Measurements from ENCODE around the gene COG2. TPM values are rescaled to one million over a fixed set of nuclear protein-coding genes. Genes with fewer than 3 reads are reported as not detected.

Gene COG2
- total RNA-seq, 4 donors from 2014 or later = 17.2 to 25.2 (median 22.9) TPM

DNA sequence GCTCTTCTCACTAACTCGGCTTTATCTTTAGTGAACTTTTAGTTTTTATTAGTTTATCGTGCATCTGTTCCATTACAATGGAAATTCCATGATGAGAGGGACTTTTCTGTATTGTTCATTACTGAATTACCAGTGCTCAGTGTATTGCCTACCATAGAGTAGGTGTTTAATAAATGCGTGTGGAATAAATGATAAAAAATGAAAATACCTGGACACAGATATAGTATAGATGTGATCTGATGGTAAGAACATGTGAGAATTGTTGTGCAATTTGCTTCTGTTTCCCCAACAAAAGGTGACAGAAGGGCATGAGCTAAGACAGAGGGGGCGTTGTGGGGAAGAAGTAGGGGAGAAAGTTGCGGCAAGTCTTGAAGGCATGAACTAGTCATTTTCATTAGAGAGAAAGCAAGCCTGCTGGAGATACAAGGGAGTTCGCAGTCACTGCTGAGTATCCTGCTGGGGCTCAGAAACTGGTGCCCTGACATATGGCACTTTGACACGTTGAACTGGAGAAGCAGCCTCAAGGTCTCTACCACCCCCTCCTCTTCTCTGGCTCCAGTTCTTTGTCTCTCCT, 5.6 kb upstream of the COG2 start:
- DNase-seq (ENCODE audit: low spot score) (no peak), ATAC-seq (ENCODE audit: low FRiP score) (no peak)
- TF ChIP-seq, protein P1, sequence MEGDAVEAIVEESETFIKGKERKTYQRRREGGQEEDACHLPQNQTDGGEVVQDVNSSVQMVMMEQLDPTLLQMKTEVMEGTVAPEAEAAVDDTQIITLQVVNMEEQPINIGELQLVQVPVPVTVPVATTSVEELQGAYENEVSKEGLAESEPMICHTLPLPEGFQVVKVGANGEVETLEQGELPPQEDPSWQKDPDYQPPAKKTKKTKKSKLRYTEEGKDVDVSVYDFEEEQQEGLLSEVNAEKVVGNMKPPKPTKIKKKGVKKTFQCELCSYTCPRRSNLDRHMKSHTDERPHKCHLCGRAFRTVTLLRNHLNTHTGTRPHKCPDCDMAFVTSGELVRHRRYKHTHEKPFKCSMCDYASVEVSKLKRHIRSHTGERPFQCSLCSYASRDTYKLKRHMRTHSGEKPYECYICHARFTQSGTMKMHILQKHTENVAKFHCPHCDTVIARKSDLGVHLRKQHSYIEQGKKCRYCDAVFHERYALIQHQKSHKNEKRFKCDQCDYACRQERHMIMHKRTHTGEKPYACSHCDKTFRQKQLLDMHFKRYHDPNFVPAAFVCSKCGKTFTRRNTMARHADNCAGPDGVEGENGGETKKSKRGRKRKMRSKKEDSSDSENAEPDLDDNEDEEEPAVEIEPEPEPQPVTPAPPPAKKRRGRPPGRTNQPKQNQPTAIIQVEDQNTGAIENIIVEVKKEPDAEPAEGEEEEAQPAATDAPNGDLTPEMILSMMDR (IDR thresholded peaks at IDR 0.05) = no peak

DNA sequence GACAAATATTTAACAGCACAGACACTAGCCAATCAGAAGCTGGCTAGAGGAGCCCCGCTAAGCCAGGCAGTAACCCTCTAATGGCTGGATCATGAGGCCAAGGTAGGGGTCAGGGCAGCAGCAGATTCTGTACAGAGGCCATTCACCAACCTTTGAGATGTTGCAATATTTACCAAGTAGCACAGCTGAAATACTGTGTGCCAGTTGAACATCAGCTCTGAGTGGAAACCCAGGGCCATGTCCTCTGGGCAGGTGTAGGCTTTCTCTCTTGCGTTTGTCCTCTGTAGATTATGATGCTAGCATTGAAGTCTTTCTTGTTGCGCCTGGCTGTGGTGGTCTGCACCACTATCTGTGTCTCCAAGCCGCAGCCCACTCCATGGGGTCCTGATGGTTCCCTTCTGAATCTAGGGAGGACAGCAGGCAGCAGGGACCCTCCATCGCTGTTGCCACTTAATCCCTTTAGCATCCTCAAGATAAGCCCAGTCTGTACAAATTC, 2.5 kb upstream of the COG2 start:
- DNase-seq (ENCODE audit: low spot score) (no peak), ATAC-seq (ENCODE audit: low FRiP score) (no peak)
- TF ChIP-seq, protein P1 (IDR thresholded peaks at IDR 0.05) = no peak

DNA sequence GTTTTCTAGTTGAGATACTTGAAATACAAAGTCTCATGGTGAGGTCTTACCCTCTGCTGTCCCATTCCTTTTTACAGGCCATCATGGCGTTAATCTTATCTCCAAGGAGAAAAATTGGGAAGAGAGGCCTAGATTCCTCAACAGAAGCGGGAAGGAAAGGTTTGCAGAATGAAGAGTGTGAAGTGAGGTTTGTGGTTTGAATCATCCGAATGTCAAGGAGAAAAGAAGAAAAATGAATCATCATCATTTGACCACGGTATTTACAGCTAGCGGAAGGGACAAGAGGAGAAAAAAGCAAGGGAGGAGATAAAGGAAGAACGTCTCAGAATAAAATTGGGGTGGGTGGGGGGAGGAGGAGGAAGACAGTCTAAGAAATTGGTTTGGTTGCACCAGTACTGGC, 935 bp upstream of the COG2 start:
- no peak for DNase-seq (ENCODE audit: low spot score)
- no peak for ATAC-seq (ENCODE audit: low FRiP score)
- TF ChIP-seq, protein P1 (IDR thresholded peaks at IDR 0.05) = no peak

DNA sequence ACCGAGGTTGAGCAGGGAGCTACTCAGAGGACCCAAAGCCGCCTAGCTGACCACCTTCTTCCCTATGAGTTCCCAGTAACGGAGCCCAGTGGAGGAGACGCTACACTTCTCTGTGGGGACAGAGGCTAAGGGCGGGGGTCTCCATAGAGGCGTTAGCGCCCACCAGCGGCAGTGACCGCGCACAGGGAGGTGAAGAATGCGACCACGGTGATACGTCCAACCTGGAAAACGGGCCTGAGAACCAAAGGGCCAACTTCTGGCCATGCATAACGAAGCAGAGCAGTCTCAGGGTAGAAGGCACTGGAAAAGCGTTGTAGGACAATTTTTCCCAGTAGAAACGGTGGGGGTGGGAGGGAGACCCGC, 400 bp upstream of the COG2 start:
- ATAC-seq (ENCODE audit: low FRiP score) = no peak
- no peak for DNase-seq (ENCODE audit: low spot score)
- TF ChIP-seq, protein P1 (IDR thresholded peaks at IDR 0.05) = no peak

DNA sequence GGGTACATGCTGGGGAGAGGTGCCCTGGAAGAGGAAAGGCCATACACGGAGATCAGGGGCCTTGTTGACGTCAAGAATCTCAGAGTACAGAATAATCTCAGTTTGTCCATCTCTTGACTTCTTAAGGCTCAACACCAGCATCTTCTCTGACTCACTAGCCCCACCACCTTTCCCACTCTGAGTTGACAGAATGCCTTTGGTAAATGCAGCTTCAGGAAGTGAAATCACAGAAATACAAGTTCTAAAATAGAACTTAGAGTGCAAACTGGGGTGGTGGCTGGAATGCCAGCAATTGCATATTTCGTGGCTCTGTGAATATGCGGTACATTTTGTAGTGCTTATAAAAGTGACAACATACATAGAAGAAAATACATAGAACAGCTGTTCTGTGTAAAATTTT, 1.6 kb downstream of the COG2 start:
- DNase-seq (ENCODE audit: low spot score) = no peak

DNA sequence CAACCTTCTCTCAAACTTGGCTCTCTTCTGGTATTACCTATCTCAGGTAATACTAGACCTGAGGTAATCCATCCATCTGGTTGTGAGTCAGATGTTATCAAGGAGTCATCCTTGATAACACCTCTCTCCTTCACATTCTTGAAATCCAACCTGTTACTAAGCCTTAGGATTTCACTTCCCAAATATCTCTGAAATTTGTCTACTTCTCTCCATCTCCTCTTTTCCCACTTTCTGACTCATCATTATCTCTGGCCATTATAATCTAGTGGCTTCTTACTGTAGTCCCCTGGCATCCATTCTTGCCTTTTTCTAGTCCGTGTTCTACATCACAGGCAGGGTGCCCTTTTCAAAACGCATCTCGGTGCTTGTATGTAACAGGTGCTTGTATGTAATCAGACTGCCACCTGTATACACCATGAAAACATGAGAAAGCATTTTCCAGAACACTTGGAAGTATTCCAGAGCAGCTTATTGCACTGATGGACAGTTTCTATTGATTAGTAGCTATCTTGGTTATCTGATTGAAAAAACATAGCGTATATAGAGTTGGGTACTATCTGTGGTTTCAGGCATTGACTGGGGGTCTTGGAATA, 4.5 kb downstream of the COG2 start:
- ATAC-seq (ENCODE audit: low FRiP score) (no peak), DNase-seq (ENCODE audit: low spot score) (no peak)
- TF ChIP-seq, protein P1 (IDR thresholded peaks at IDR 0.05) = no peak

More for the DNA sequence above, 1.6 kb downstream of the COG2 start:
- TF ChIP-seq, protein P1 (IDR thresholded peaks at IDR 0.05) = no peak
- ATAC-seq (ENCODE audit: low FRiP score) = no peak

DNA sequence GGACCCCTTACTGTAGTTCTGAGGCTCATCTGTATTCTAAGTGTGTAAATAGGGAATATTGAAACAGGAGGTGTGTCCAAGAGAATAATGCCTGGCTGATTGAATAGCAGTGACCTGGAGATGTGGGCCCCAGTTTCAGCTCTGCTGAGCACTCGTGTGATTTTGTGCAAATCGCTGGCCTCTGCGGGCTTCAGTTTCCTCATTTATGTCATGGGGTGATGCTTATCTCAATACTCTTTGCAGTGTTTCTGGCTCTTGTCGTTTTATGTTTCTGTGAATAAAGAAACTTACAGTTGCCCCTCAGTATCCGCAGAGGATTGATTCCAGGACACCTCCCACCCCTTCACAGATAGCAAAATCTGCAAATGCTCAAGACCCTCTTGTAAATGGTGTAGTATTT, 5.0 kb downstream of the COG2 start:
- TF ChIP-seq, protein P1 (IDR thresholded peaks at IDR 0.05) = no peak
- no peak for DNase-seq (ENCODE audit: low spot score)
- ATAC-seq (ENCODE audit: low FRiP score) = no peak

Measured in omental fat pad (tissue), 4 donors.